ENCODE results near the gene TNFSF12.

The TNFSF12 gene

GRCh38 chr17:7541074-7541621, 7.7 kb upstream of the TNFSF12 start:
- DNase-seq (ENCODE audit: low read depth in 1 of 2, low spot score in 1 of 2), result no peak

GRCh38 chr17:7544911-7545310, 3.9 kb upstream of the TNFSF12 start:
- no peak for DNase-seq (ENCODE audit: low read depth in 1 of 2, low spot score in 1 of 2)

GRCh38 chr17:7549401-7550055, 670 bp downstream of the TNFSF12 start:
- no peak for DNase-seq (ENCODE audit: low read depth in 1 of 2, low spot score in 1 of 2)

- no peak for DNase-seq (ENCODE audit: low read depth in 1 of 2, low spot score in 1 of 2)
These were observed 1.5 kb downstream of the TNFSF12 start for GRCh38 chr17:7550344-7550743.

GRCh38 chr17:7551396-7551795, 2.5 kb downstream of the TNFSF12 start:
- DNase-seq (ENCODE audit: low read depth in 1 of 2, low spot score in 1 of 2), result no peak

- DNase-seq (ENCODE audit: low read depth in 1 of 2, low spot score in 1 of 2), result no peak
These were observed 3.8 kb downstream of the TNFSF12 start for GRCh38 chr17:7552621-7553051.

GRCh38 chr17:7553356-7553755, 4.5 kb downstream of the TNFSF12 start:
- DNase-seq (ENCODE audit: low read depth in 1 of 2, low spot score in 1 of 2), result no peak

- DNase-seq (ENCODE audit: low read depth in 1 of 2, low spot score in 1 of 2), result no peak
These were observed 6.6 kb downstream of the TNFSF12 start for GRCh38 chr17:7555320-7555948.

- no peak for DNase-seq (ENCODE audit: low read depth in 1 of 2, low spot score in 1 of 2)
These were observed 7.8 kb downstream of the TNFSF12 start for GRCh38 chr17:7556627-7557026.

- DNase-seq (ENCODE audit: low read depth in 1 of 2, low spot score in 1 of 2), result no peak
These were observed 8.4 kb downstream of the TNFSF12 start for GRCh38 chr17:7557147-7557764.

GRCh38 chr17:7557775-7558543, 9.1 kb downstream of the TNFSF12 start:
- DNase-seq (ENCODE audit: low read depth in 1 of 2, low spot score in 1 of 2), result no peak

GRCh38 chr17:7558544-7559319, 9.9 kb downstream of the TNFSF12 start, which contains the start of gene TNFSF13:
TNFSF13 (plus strand) TSS chr17:7558750; CDS start chr17:7559040, 290 bp downstream.
- DNase-seq (ENCODE audit: low read depth in 1 of 2, low spot score in 1 of 2), result no peak

- DNase-seq (ENCODE audit: low read depth in 1 of 2, low spot score in 1 of 2), result no peak
These were observed 10.7 kb downstream of the TNFSF12 start for GRCh38 chr17:7559320-7560171.

GRCh38 chr17:7560172-7561027, 11.5 kb downstream of the TNFSF12 start:
- DNase-seq (ENCODE audit: low read depth in 1 of 2, low spot score in 1 of 2), result no peak

GRCh38 chr17:7561028-7561575, 12.2 kb downstream of the TNFSF12 start:
- peak; percentile 75 to 82 for DNase-seq (ENCODE audit: low read depth in 1 of 2, low spot score in 1 of 2)

GRCh38 chr17:7561589-7562207, 12.8 kb downstream of the TNFSF12 start, which contains the start of gene SENP3:
SENP3 (plus strand) TSS chr17:7561919; CDS start chr17:7563077, 1,158 bp downstream.
- DNase-seq (ENCODE audit: low read depth in 1 of 2, low spot score in 1 of 2), result peak; percentile 83 to 84

GRCh38 chr17:7562208-7562605, 13.3 kb downstream of the TNFSF12 start:
- no peak for DNase-seq (ENCODE audit: low read depth in 1 of 2, low spot score in 1 of 2)

All from activated CD4-positive, alpha-beta T cell treated with anti-CD3 and anti-CD28 coated beads, Interleukin-2, amount 50 U/mL, for 24 hours (primary cell).